ENCODE data around the gene ENTPD7.

The ENTPD7 gene

DNA sequence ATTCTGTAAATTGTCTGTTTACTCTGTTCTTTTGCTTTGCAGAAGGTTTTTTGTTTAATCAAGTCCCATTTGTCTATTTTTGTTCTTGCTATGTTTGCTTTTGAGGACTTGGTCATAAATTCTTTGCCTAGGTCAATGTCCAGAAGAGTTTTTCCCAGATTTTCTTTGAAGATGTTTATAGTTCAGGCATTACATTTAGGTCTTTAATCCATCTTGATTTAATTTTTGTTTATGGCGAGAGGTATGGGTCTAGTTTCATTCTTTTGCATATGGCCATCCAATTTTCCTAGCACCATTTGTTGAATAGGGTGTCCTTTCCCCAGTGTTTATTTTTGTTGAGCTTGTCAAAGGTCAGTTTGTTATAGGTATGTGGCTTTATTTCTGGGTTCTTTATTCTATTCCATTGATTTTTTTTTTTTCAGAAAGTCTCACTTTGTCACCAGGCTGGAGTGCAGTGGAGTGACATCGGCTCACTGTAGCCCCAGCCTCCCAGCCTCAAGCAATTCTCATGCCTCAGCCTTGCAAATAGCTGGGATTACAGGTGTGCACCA, 11.6 kb upstream of the ENTPD7 start:
- H3K79me2 ChIP-seq, result no peaks in the 10 kb centered on the region
- no peaks in the 10 kb centered on the region for H3K36me3 ChIP-seq (ENCODE audit: control insufficient read depth, insufficient read depth, low read length)
- H2AFZ ChIP-seq, result no peak overlapping the region
- no peaks in the 10 kb centered on the region for H3K9me3 ChIP-seq (ENCODE audit: control insufficient read depth, low read length)
- H3K9ac ChIP-seq, result no peak overlapping the region
- TF ChIP-seq, protein P1, sequence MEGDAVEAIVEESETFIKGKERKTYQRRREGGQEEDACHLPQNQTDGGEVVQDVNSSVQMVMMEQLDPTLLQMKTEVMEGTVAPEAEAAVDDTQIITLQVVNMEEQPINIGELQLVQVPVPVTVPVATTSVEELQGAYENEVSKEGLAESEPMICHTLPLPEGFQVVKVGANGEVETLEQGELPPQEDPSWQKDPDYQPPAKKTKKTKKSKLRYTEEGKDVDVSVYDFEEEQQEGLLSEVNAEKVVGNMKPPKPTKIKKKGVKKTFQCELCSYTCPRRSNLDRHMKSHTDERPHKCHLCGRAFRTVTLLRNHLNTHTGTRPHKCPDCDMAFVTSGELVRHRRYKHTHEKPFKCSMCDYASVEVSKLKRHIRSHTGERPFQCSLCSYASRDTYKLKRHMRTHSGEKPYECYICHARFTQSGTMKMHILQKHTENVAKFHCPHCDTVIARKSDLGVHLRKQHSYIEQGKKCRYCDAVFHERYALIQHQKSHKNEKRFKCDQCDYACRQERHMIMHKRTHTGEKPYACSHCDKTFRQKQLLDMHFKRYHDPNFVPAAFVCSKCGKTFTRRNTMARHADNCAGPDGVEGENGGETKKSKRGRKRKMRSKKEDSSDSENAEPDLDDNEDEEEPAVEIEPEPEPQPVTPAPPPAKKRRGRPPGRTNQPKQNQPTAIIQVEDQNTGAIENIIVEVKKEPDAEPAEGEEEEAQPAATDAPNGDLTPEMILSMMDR (IDR thresholded peaks at IDR 0.05), result no peak
- no peaks in the 10 kb centered on the region for H3K27me3 ChIP-seq (ENCODE audit: control insufficient read depth, insufficient read depth, low read length)
- no peak overlapping the region for H3K27ac ChIP-seq
- no peak overlapping the region for H3K4me3 ChIP-seq (ENCODE audit: low read depth, low read length)
- no peak overlapping the region for H3K4me2 ChIP-seq (ENCODE audit: low read length)
- no peaks in the 10 kb centered on the region for H3K4me1 ChIP-seq

DNA sequence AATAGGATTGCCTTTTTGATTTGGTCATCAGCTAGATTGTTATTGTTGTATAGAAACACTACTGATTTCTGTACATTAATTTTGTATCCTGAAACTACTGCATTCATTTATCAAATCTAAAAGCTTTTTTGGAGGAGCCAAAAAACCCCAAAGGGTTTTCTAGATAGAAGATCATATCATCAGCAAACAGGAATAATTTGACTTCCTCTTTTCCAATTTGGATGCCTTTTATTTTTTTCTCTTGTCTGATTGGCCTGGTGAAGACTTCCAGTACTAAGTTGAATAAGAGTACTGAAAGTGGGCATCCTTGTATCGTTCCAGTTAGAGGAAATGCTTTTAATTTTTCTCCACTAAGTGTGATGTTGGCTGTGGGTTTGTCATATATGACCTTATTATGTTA, 10.6 kb upstream of the ENTPD7 start:
- Histone ChIP-seq H3K27ac (no peak overlapping the region), H3K36me3 (ENCODE audit: control insufficient read depth, insufficient read depth, low read length) (no peaks in the 10 kb centered on the region), H3K27me3 (ENCODE audit: control insufficient read depth, insufficient read depth, low read length) (no peaks in the 10 kb centered on the region), H3K4me3 (ENCODE audit: low read depth, low read length) (no peak overlapping the region), H3K79me2 (no peaks in the 10 kb centered on the region), H3K4me1 (no peaks in the 10 kb centered on the region), H3K4me2 (ENCODE audit: low read length) (no peak overlapping the region), H3K9ac (no peak overlapping the region), H2AFZ (no peak overlapping the region), H3K9me3 (ENCODE audit: control insufficient read depth, low read length) (no peaks in the 10 kb centered on the region)
- TF ChIP-seq, protein P1 (IDR thresholded peaks at IDR 0.05), result no peak

DNA sequence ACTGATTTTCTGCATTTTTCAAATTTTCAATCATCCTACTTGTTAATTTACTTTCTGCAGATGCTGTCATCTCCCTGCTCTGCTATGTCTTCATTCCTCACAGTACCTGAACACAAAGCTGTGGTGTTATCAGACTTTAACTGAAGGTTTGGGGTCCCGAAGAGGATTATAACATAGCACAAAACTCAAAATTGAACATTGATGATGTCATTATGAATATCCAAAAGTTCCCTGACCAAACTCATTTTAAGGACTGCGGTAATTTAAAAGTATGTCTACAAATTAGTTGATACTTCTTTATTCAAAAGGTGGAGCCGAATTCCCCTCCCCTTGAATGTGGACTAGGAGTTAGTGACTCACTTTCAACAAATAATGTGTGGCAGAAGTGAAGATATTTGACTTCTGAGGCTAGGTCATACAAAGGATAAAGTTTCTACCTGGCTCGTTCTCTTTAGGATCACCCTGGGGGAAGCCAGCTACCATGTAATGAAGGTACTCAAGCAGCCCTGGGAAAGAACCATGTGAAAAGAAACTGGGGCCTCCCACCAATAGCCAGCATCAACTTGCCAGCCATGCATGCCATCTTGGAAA, 6.4 kb upstream of the ENTPD7 start:
- no peaks in the 10 kb centered on the region for H3K9me3 ChIP-seq (ENCODE audit: control insufficient read depth, low read length)
- H3K79me2 ChIP-seq, result no peaks in the 10 kb centered on the region
- H3K4me3 ChIP-seq (ENCODE audit: low read depth, low read length), result no peak overlapping the region
- no peaks in the 10 kb centered on the region for H3K27me3 ChIP-seq (ENCODE audit: control insufficient read depth, insufficient read depth, low read length)
- no peak overlapping the region for H3K9ac ChIP-seq
- H3K4me1 ChIP-seq, result no peaks in the 10 kb centered on the region
- H3K4me2 ChIP-seq (ENCODE audit: low read length), result no peak overlapping the region
- no peak overlapping the region for H3K27ac ChIP-seq
- no peak overlapping the region for H2AFZ ChIP-seq
- no peaks in the 10 kb centered on the region for H3K36me3 ChIP-seq (ENCODE audit: control insufficient read depth, insufficient read depth, low read length)
- TF ChIP-seq, protein P1 (IDR thresholded peaks at IDR 0.05), result no peak

DNA sequence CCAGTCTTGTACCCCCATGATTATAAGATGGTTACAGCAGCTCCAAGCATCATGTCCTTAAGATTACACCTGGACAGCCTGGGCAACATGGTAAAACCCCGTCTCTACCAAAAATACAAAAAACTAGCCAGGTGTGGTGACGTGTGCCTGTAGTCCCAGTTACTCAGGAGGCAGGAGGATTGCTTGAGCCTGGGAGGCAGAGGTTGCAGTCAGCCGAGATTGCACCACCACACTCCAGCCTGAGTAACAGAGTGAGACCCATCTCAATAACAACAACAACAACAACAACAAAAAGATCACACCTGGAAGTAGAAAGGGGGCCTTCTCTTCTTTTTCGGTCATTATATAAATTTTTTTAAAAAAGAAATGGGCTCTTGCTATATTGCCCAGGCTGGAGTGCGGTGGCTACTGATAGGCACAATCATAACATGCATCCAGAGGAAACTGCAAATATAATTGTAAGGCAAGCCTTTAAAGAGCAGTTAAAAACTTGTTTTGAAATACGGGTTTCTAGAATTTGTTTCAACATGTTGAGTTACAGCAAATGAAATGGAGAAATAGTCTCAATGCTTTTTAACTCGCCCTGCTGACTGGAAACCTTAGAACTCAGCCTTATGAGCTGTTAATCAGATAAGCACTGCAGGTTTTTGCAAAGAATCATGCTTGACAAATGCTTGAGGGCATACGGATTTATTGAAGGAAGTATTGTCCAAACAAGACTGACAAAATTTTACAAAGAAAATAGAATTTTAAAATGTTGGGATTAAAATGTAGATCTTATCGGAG, 4.7 kb upstream of the ENTPD7 start:
- TF ChIP-seq, protein P1 (IDR thresholded peaks at IDR 0.05), result no peak

More for the DNA sequence above, 4.7 kb upstream of the ENTPD7 start:
- Histone ChIP-seq H3K9me3 (ENCODE audit: control insufficient read depth, low read length) (no peaks in the 10 kb centered on the region), H3K4me2 (ENCODE audit: low read length) (peak overlapping the region; percentile 26), H3K79me2 (no peaks in the 10 kb centered on the region), H3K27me3 (ENCODE audit: control insufficient read depth, insufficient read depth, low read length) (no peaks in the 10 kb centered on the region), H3K4me3 (ENCODE audit: low read depth, low read length) (no peak overlapping the region), H3K36me3 (ENCODE audit: control insufficient read depth, insufficient read depth, low read length) (no peaks in the 10 kb centered on the region), H2AFZ (peak overlapping the region; percentile 30), H3K27ac (peak overlapping the region; percentile 26), H3K4me1 (peaks cover 3% of the 10 kb centered on the region), H3K9ac (no peak overlapping the region)
